Caco-2 (cell line): ENCODE results near the gene UNG. TPM values are rescaled to one million over a fixed set of nuclear protein-coding genes. Genes with fewer than 3 reads are reported as not detected.

ENCODE experiments used
- BruUV-seq: library from RNA; stranded (reverse); fragments of 400-500 nt; replicated peaks from 2 replicates; lab custom pipeline; 2021; lab: Mats Ljungman, UMichigan
- CTCF ChIA-PET: fragments of 300-600 bp; sonication (Branson Sonifier 250); formaldehyde crosslinking; loops from one replicate; lab custom pipeline; 2022; ENCODE audit warnings: antibody characterized with exemption; lab: Charles Lee
- POLR2A ChIA-PET: fragments of 300-600 bp; sonication (Branson Sonifier 250); formaldehyde crosslinking; loops from one replicate; lab custom pipeline; 2022; ENCODE audit warnings: antibody characterized with exemption; lab: Charles Lee
- DNase-seq, 2 experiments: peaks; one replicate each; pipeline versions ENCODE4 v3.0.0 to v3.0.0-alpha.2; 2020 to 2022
- H3K27me3 ChIP-seq: replicated peaks from 2 replicates; pipeline ENCODE4 v1.6.0; 2011; ENCODE audit warnings: low read length; ENCODE audit not compliant: control insufficient read depth, insufficient read depth
- H3K36me3 ChIP-seq: 2 replicates; pipeline ENCODE4 v1.5.1; 2011; ENCODE audit warnings: low read length; ENCODE audit not compliant: control insufficient read depth, insufficient read depth
- H3K4me1 ChIP-seq: fragments of 250-450 bp; sonication (Bioruptor Pico); 2 replicates; pipeline ENCODE4 v1.5.1; 2020; ENCODE audit warnings: mild to moderate bottlenecking
- H3K4me3 ChIP-seq: 2 replicates; pipeline ENCODE4 v1.5.1; 2011; ENCODE audit warnings: low read depth, mild to moderate bottlenecking, control low read depth, low read length
- H3K9me3 ChIP-seq: fragments of 250-450 bp; sonication (Bioruptor Pico); 2 replicates; pipeline ENCODE4 v1.5.1; 2020; ENCODE audit warnings: mild to moderate bottlenecking, moderate library complexity
- H3K27ac Mint-ChIP-seq: one replicate; pipeline ENCODE4 v1.8.0; 2022; ENCODE audit warnings: mixed read lengths; ENCODE audit not compliant: unreplicated experiment
- H3K27me3 Mint-ChIP-seq: one replicate; pipeline ENCODE4 v1.8.0; 2022; ENCODE audit warnings: mixed read lengths; ENCODE audit not compliant: insufficient read depth, unreplicated experiment
- H3K36me3 Mint-ChIP-seq: one replicate; pipeline ENCODE4 v1.8.0; 2022; ENCODE audit warnings: mild to moderate bottlenecking, mixed read lengths; ENCODE audit not compliant: insufficient read depth, unreplicated experiment
- H3K4me1 Mint-ChIP-seq: one replicate; pipeline ENCODE4 v1.8.0; 2022; ENCODE audit warnings: low read depth, mixed read lengths; ENCODE audit not compliant: unreplicated experiment
- H3K4me3 Mint-ChIP-seq: one replicate; pipeline ENCODE4 v1.8.0; 2022; ENCODE audit warnings: mild to moderate bottlenecking, moderate library complexity, mixed read lengths; ENCODE audit not compliant: unreplicated experiment
- H3K9me3 Mint-ChIP-seq: one replicate; pipeline ENCODE4 v1.8.0; 2022; ENCODE audit warnings: mixed read lengths; ENCODE audit not compliant: unreplicated experiment
- intact Hi-C: fragments of 100-400 bp; cut with micrococcal nuclease; formaldehyde crosslinking; loops from one replicate; pipeline ENCODE4 v1.10.0; 2022; ENCODE audit not compliant: unreplicated experiment
- total RNA-seq: library from RNA; stranded (reverse); gene quantifications from 2 replicates; pipeline ENCODE4 v1.2.3, GENCODE V29; 2022
- TF ChIP-seq, protein P1 (sequence below), 2 experiments: fragments of 200-600 bp in 1 of 2; IDR thresholded peaks; 1 replicate in 1 of 2; 2 replicates in 1 of 2; pipeline versions ENCODE4 v1.5.1 to v1.8.0; 2011 to 2022; ENCODE audit warnings: antibody characterized with exemption in 1 of 2, control low read depth in 1 of 2, inconsistent platforms in 1 of 2, low read depth in 1 of 2, low read length in 1 of 2, mild to moderate bottlenecking in 1 of 2, moderate library complexity in 1 of 2; ENCODE audit not compliant: insufficient read depth in 1 of 2, severe bottlenecking in 1 of 2, unreplicated experiment in 1 of 2

Gene UNG
- total RNA-seq, 1 experiment from 2014 or later: 78.3 TPM

DNA sequence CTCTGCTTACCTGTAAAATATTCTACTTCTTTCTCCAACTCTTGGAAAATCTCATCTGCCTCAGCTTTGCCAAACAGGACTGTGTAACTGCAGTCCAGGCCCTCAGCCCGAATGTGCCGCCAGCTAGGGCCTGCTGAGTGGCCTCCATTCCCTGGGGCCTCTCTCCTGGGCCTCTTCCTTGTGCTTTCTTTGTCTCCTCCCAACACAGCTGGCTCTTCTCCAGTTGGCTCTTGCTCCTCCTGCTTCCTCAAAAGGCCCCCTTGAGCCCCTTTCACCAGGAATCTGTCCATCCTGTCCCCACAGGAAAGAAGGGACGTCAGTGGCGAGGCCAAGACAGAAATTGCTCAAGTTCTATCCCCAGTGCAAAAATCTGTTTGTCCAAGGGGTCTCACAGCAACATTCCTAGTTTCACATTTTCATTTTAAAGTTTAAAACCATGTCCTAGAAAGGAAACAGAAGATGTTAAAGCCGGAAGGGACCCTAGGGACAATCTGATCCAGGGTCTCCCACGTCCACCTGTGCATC is 4.8 kb upstream of the UNG start:
- Mint-ChIP-seq H3K36me3 (peaks cover 53% of the 10 kb centered on the region), H3K27ac (peak overlapping the region; percentile 81), H3K27me3 (no peaks in the 10 kb centered on the region), H3K9me3 (no peaks in the 10 kb centered on the region), H3K4me1 (peaks cover 8% of the 10 kb centered on the region), H3K4me3 (peak overlapping the region; percentile 77)
- CTCF ChIA-PET: interaction anchor here (0.5 to 1.5 kb wide), 8 partner anchors 19 to 325 kb away, joined by 3 to 5 read pairs (median 3); no protein-coding TSS in a partner anchor
- H3K9me3 ChIP-seq: no peaks in the 10 kb centered on the region
- POLR2A ChIA-PET: no interaction called here
- intact Hi-C loops: loop anchor here (1.0 to 5.0 kb wide), 4 partner anchors 40 to 324 kb away; partner anchors contain the start of gene USP30
- H3K36me3 ChIP-seq: peaks cover 1% of the 10 kb centered on the region; the same call in 1 of the 2 replicates
- DNase-seq: no peak
- peak overlapping the region; percentile 49 for H3K4me3 ChIP-seq
- H3K27me3 ChIP-seq: no peaks in the 10 kb centered on the region
- TF ChIP-seq, protein P1, sequence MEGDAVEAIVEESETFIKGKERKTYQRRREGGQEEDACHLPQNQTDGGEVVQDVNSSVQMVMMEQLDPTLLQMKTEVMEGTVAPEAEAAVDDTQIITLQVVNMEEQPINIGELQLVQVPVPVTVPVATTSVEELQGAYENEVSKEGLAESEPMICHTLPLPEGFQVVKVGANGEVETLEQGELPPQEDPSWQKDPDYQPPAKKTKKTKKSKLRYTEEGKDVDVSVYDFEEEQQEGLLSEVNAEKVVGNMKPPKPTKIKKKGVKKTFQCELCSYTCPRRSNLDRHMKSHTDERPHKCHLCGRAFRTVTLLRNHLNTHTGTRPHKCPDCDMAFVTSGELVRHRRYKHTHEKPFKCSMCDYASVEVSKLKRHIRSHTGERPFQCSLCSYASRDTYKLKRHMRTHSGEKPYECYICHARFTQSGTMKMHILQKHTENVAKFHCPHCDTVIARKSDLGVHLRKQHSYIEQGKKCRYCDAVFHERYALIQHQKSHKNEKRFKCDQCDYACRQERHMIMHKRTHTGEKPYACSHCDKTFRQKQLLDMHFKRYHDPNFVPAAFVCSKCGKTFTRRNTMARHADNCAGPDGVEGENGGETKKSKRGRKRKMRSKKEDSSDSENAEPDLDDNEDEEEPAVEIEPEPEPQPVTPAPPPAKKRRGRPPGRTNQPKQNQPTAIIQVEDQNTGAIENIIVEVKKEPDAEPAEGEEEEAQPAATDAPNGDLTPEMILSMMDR (IDR thresholded peaks at IDR 0.05; ENCODE audit: insufficient read depth in 1 of 2, low read depth in 1 of 2, low read length in 1 of 2, severe bottlenecking in 1 of 2, unreplicated experiment in 1 of 2): no peak
- H3K4me1 ChIP-seq: no peaks in the 10 kb centered on the region; the same call in 1 of the 2 replicates
- no TSS peak for BruUV-seq

DNA sequence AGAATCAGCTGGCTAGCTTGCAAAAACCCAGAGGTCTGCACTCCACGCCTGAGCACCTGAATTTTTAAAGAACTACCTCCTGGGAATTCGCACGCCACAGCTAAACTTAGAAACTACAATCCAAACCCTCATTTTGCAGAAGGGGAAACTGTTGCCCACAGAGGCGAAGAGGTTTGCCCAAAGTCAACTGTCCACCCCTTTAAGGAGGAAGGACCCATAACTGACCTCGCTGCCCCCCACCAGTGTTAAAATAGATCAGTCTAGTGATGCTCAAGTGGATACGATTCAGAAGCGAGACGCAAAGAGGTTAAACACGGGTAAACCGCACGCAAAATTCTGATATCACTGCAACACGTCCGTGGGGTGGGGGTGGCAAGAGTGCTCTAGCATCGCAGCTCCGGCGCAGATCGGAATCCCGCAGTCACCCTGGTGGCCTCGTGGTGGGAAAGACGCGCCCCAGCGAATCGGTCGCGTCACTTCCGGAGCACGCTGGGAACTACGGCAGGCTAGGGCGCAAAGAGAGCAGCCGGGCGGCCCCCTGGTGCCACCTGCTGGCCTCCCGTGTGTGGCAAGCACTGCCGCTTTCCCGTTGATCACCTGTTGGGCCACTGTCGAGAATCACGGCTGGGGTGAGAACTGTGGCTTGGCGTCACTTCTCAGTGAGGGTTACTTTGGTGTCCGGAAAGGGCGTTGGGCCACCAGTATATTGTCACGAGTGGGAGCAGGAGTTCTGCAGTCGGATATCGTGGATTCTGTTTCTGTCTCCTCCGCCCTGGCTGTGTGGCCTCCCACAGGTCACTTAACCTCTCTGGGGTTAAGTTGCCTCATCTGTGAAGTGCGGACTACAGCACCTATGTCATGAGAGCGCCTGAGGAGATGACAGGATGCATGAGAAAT is 4.1 kb upstream of the UNG start, which contains the start of gene ALKBH2:
TSS of gene ALKBH2 (minus strand) at position 451 of the 897 bp plus-strand sequence. CDS start 686 bp downstream, outside the sequence.
- H3K36me3 Mint-ChIP-seq: peaks cover 60% of the 10 kb centered on the region
- peak within 1 kb of the TSS; percentile 77 for H3K4me3 Mint-ChIP-seq
- peak within 1 kb of the TSS; percentile 49 for H3K4me3 ChIP-seq
- BruUV-seq: TSS peak; percentile 83
- H3K9me3 Mint-ChIP-seq: no peaks in the 10 kb centered on the region
- no peaks in the 10 kb centered on the region; the same call in 1 of the 2 replicates for H3K4me1 ChIP-seq
- intact Hi-C loops: loop anchor here (1.0 to 5.0 kb wide), 4 partner anchors 40 to 324 kb away; partner anchors contain the start of gene USP30
- H3K27me3 Mint-ChIP-seq: no peaks in the 10 kb centered on the region
- no peaks in the 10 kb centered on the region for H3K27me3 ChIP-seq
- peak; percentile 93 to 94 for DNase-seq
- TF ChIP-seq, protein P1 (IDR thresholded peaks at IDR 0.05; ENCODE audit: insufficient read depth in 1 of 2, low read depth in 1 of 2, low read length in 1 of 2, severe bottlenecking in 1 of 2, unreplicated experiment in 1 of 2): peak; percentile 94 to 95
- H3K27ac Mint-ChIP-seq: peak within 1 kb of the TSS; percentile 81
- ChIA-PET CTCF (interaction anchor here (0.5 to 1.5 kb wide), 8 partner anchors 19 to 325 kb away, joined by 3 to 5 read pairs (median 3); no protein-coding TSS in a partner anchor), POLR2A (no interaction called here)
- no peaks in the 10 kb centered on the region for H3K9me3 ChIP-seq
- peaks cover 1% of the 10 kb centered on the region; the same call in 1 of the 2 replicates for H3K36me3 ChIP-seq
- H3K4me1 Mint-ChIP-seq: peaks cover 8% of the 10 kb centered on the region

DNA sequence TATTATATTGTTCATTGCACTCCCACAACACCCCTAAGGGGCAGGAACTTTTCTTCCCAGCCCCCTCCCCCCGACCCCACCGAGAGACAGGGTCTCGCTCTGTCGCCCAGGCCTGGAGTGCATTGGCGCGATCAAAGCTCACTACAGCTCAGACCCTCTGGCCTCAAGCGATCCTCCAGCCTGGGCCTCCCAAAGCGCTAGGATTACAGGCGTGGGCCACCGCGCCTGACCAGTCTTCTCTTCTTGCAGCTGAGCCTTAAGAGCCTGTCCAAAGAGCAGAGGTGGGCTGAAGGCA is 310 bp upstream of the UNG start:
- intact Hi-C loops: no loop called here
- Mint-ChIP-seq H3K27me3 (no peaks in the 10 kb centered on the region), H3K9me3 (no peaks in the 10 kb centered on the region), H3K4me3 (peak overlapping the region; percentile 68), H3K4me1 (peaks cover 8% of the 10 kb centered on the region), H3K36me3 (peaks cover 49% of the 10 kb centered on the region), H3K27ac (peak overlapping the region; percentile 86)
- no peaks in the 10 kb centered on the region for H3K9me3 ChIP-seq
- CTCF ChIA-PET: interaction anchor here (0.7 kb wide), 1 partner anchor 199 kb away, joined by 5 read pairs; no protein-coding TSS in a partner anchor
- H3K4me3 ChIP-seq: peak overlapping the region; percentile 89
- TF ChIP-seq, protein P1 (IDR thresholded peaks at IDR 0.05; ENCODE audit: insufficient read depth in 1 of 2, low read depth in 1 of 2, low read length in 1 of 2, severe bottlenecking in 1 of 2, unreplicated experiment in 1 of 2): no peak
- H3K36me3 ChIP-seq: no peaks in the 10 kb centered on the region; the same call in 1 of the 2 replicates
- no peaks in the 10 kb centered on the region for H3K27me3 ChIP-seq
- no TSS peak for BruUV-seq
- POLR2A ChIA-PET: no interaction called here
- DNase-seq: no peak
- H3K4me1 ChIP-seq: no peaks in the 10 kb centered on the region; the same call in 1 of the 2 replicates
